Neutrophil (primary cell): Measurements from ENCODE around the gene ELN.
"Not testable (repeated sequence)": the region's sequence is repeated elsewhere in the genome, so short reads cannot be mapped to it uniquely, and the experiment has no call there.

Experiments
- H3K27ac ChIP-seq: fragments of 200-600 bp; sonication (generic); 2 replicates; pipeline ENCODE4 v1.5.1; 2016; ENCODE audit warnings: mild to moderate bottlenecking, moderate library complexity
- H3K27me3 ChIP-seq: fragments of 200-600 bp; sonication (generic); 2 replicates; pipeline ENCODE4 v1.6.0; 2016; ENCODE audit warnings: mild to moderate bottlenecking
- H3K36me3 ChIP-seq: fragments of 200-600 bp; sonication (generic); 2 replicates; pipeline ENCODE4 v1.5.1; 2017
- H3K4me1 ChIP-seq, 2 experiments: fragments of 200-600 bp in 1 of 2; sonication (generic) in 1 of 2; 1 replicate in 1 of 2; 2 replicates in 1 of 2; pipeline versions ENCODE4 v1.5.1 to v1.6.1; 2013 to 2016; ENCODE audit warnings: low read depth in 1 of 2, low read length in 1 of 2, mild to moderate bottlenecking in 1 of 2, moderate library complexity in 1 of 2; ENCODE audit not compliant: control insufficient read depth in 1 of 2, insufficient read depth in 1 of 2
- H3K4me3 ChIP-seq, 2 experiments: fragments of 200-600 bp in 1 of 2; sonication (generic) in 1 of 2; 1 replicate in 1 of 2; 2 replicates in 1 of 2; pipeline ENCODE4 v1.5.1; 2013 to 2016; ENCODE audit warnings: low read depth in 1 of 2, low read length in 1 of 2, mild to moderate bottlenecking in 1 of 2, moderate library complexity in 1 of 2
- H3K9me3 ChIP-seq: fragments of 200-600 bp; sonication (generic); 2 replicates; pipeline ENCODE4 v1.5.1; 2016
- CTCF ChIP-seq: fragments of 200-600 bp; sonication (generic); IDR thresholded peaks from 2 replicates; pipeline ENCODE4 v1.5.1; 2016; ENCODE audit warnings: antibody characterized with exemption

ELN gene

DNA sequence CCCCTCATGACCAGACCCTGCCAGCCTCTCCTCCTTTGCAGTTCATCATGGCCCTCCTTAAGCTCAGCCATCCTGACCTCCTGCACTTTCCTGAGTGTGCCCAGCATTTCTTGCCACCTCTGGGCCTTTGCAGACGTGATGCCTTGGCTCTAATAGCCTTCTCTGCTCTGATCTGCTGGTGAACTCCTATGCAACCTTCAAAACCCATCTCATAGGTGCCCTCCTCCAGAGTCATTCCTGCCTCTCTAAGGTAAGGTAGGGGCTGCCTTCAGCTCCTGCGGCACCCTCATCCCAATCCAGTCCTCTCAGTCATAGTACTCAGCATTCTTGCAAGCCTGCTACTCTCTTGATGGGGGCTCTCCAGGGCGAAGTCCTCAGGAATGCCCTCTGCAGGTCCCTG is 19.3 kb upstream of the ELN start:
- no peak for TF ChIP-seq CTCF
- Histone ChIP-seq H3K27me3 (peaks cover 1% of the 10 kb centered on the region), H3K4me3 (no peak overlapping the region), H3K4me1 (no peaks in the 10 kb centered on the region), H3K36me3 (no peaks in the 10 kb centered on the region), H3K9me3 (no peaks in the 10 kb centered on the region), H3K27ac (no peak overlapping the region)

GRCh38 chr7:74009719-74010118 is 18.3 kb upstream of the ELN start:
- H3K36me3 ChIP-seq: no peaks in the 10 kb centered on the region
- no peaks in the 10 kb centered on the region for H3K4me1 ChIP-seq
- no peaks in the 10 kb centered on the region for H3K27me3 ChIP-seq
- no peak overlapping the region for H3K27ac ChIP-seq
- no peaks in the 10 kb centered on the region for H3K9me3 ChIP-seq
- H3K4me3 ChIP-seq: no peak overlapping the region
- no peak for TF ChIP-seq CTCF

DNA sequence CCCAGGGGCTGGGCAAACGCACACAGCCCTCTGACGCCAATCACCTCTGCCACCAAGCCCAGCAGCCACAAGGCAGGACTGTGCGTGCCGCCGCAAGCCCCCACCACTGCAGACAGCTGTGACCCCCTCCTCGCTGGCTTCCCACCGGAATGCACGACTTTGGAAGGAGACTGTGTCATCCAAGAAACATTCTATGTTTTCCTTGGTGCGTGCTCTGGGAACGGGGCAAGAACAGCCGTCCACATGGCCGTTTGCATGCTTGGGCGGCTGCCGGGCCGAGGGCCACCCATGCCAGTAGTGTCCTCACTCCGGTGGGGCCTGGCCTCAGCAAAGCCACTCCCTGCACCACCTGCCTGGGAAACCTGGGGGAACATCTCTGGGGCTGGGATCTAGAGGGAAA is 17.6 kb upstream of the ELN start:
- H3K4me3 ChIP-seq: no peak overlapping the region
- H3K36me3 ChIP-seq: no peaks in the 10 kb centered on the region
- no peaks in the 10 kb centered on the region for H3K9me3 ChIP-seq
- no peaks in the 10 kb centered on the region for H3K4me1 ChIP-seq
- no peak overlapping the region for H3K27ac ChIP-seq
- TF ChIP-seq CTCF: no peak
- H3K27me3 ChIP-seq: no peaks in the 10 kb centered on the region

DNA sequence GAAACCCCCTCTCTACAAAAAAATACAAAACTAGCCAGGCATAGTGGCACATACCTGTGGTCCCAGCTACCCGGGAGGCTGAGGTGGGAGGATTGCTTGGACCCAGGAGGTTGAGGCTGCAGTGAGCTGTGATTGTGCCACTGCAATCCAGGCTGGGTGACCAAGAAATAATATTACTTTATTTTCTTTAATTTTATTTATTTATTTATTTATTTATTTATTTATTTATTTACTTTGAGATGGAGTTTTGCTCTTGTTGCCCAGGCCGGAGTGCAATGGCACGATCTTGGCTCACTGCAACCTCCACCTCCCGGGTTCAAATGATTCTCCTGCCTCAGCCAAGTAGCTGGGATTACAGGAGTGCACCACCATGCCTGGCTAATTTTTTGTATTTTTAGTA is 16.6 kb upstream of the ELN start:
- not testable (repeated sequence) for H3K27ac ChIP-seq, H3K9me3 ChIP-seq, H3K4me3 ChIP-seq, H3K36me3 ChIP-seq, H3K4me1 ChIP-seq, H3K27me3 ChIP-seq

DNA sequence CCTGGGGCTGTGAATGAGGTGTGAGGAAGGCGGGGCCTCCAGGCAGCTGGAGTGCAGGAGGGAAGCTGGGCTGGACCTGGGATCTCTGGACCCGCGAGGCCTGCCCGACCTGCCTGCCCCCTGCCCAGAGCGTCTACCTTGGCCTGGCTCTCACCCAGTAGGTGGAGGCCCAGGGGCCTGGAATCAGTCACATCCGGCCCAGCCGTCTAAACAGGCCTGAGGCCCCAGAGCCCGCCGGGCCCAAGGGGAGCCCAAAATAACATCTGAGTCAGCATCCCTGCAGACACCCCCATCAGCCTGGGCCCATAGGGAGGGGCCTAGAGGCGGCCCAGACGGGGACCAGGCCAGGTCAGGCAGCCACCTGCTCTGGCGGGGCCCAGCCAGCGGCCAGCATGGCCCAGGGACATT is 15.1 kb upstream of the ELN start:
- Histone ChIP-seq H3K27ac (no peak overlapping the region), H3K36me3 (no peaks in the 10 kb centered on the region), H3K9me3 (no peaks in the 10 kb centered on the region), H3K27me3 (no peaks in the 10 kb centered on the region), H3K4me3 (no peak overlapping the region), H3K4me1 (no peaks in the 10 kb centered on the region)
- TF ChIP-seq CTCF: no peak

DNA sequence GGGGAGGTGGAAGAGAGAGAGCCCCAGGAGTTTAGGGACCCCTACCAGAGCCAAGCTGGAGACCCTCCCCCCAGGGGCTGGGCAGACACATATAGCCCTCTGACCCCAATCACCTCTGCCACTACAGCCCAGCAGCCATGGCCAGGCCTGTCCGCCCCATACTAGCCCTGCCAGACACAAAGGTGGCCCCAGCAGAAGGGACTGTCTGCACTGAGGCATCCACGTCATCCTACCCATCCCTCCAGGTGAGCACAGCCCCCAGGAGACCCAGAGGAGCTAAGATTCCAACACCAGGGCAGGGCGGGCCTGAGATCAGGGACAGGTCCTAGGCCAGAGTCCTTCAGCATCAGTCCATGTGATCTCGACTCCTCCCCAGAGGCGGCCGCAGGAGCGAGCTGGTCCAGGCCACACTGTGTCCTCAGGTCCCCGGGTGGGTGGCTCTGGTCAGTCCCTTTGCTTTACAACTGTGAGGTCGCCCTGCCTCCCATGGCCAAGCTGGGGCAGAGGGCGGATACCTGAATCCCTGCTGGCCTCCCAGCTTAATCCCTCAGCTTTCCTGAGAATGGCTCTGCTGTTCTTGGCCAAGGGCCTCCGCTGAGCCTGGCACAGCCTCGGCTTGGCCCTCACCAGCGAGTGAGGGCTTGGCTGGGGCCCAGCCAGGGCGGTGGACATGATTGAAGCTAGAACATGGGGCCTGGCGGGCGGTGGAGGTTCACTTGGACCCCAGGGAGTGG is 14.3 kb upstream of the ELN start:
- TF ChIP-seq CTCF: no peak

More for the DNA sequence above, 14.3 kb upstream of the ELN start:
- Histone ChIP-seq H3K36me3 (no peaks in the 10 kb centered on the region), H3K4me1 (no peaks in the 10 kb centered on the region), H3K27ac (no peak overlapping the region), H3K9me3 (no peaks in the 10 kb centered on the region), H3K4me3 (no peak overlapping the region), H3K27me3 (no peaks in the 10 kb centered on the region)
